ENCODE data around the gene NUP210L. TPM values are rescaled to one million over a fixed set of nuclear protein-coding genes. Genes with fewer than 3 reads are reported as not detected.
A peak's percentile ranks its signal among the peaks of the same experiment; 100 is the strongest.

The NUP210L gene
- polyA plus RNA-seq, 2 of the 4 experiments (the other 2 are of a cell fraction): not detected

- DNase-seq (ENCODE audit: low read depth in 1 of 2, low spot score in 1 of 2): no peak
- Histone ChIP-seq H3K27ac (no peak overlapping the region), H3K9me3 (no peaks in the 10 kb centered on the region), H3K4me3 (no peak overlapping the region), H3K4me2 (no peak overlapping the region), H3K4me1 (no peaks in the 10 kb centered on the region)
- ChIA-PET CTCF (interaction anchor here (1.1 kb wide), 1 partner anchor 11 kb away, joined by 5 read pairs; no protein-coding TSS in a partner anchor), POLR2A (no interaction called here)
- FAIRE-seq: no peak
- TF ChIP-seq USF2 (IDR thresholded peaks at IDR 0.05) (peak; percentile 55), ELK1 (IDR thresholded peaks at IDR 0.05; ENCODE audit: low read depth, low read length) (no peak)
- ATAC-seq: no peak
Observed at GRCh38 chr1:154170547-154171222, 15.8 kb upstream of the NUP210L start.

DNA sequence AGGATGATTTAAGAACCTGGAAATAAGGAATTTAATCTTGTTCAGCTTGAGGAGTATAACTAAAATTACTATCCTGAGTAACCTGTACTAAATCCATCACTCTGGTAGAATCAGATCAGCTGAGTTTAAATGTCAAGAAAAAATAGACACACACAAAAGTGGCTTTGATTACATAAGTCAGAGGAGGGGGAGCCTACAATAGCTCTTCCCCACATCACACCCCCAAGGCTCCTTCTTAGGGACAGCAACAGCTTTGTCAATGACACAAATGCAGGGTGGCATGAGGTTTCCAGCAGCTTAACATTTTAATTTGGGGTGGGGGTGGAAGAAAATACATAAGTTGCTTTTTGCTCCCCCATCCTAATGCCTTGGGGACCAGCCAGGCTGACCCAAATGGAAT, 12.6 kb upstream of the NUP210L start:
- no peak overlapping the region for H3K27ac ChIP-seq
- DNase-seq (ENCODE audit: low read depth in 1 of 2, low spot score in 1 of 2) (no peak), FAIRE-seq (no peak), ATAC-seq (no peak)
- H3K4me2 ChIP-seq: no peak overlapping the region
- POLR2A ChIA-PET: no interaction called here
- H3K4me1 ChIP-seq: no peaks in the 10 kb centered on the region
- H3K4me3 ChIP-seq: no peak overlapping the region
- CTCF ChIA-PET: interaction anchor here (0.9 to 3.8 kb wide), 3 partner anchors 25 to 104 kb away, joined by 4 to 13 read pairs (median 6); partner anchors contain the start of gene TPM3
- TF ChIP-seq, protein P1, sequence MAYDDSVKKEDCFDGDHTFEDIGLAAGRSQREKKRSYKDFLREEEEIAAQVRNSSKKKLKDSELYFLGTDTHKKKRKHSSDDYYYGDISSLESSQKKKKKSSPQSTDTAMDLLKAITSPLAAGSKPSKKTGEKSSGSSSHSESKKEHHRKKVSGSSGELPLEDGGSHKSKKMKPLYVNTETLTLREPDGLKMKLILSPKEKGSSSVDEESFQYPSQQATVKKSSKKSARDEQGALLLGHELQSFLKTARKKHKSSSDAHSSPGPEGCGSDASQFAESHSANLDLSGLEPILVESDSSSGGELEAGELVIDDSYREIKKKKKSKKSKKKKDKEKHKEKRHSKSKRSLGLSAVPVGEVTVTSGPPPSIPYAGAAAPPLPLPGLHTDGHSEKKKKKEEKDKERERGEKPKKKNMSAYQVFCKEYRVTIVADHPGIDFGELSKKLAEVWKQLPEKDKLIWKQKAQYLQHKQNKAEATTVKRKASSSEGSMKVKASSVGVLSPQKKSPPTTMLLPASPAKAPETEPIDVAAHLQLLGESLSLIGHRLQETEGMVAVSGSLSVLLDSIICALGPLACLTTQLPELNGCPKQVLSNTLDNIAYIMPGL (CRISPR knock-in tag; IDR thresholded peaks at IDR 0.05; ENCODE audit: borderline replicate concordance): no peak
- no peaks in the 10 kb centered on the region for H3K9me3 ChIP-seq

GRCh38 chr1:154166207-154166606, 11.3 kb upstream of the NUP210L start:
- TF ChIP-seq EP300 (IDR thresholded peaks at IDR 0.05) (no peak), NFE2L2 (conservative IDR thresholded peaks at IDR 0.05; ENCODE audit: low read length) (no peak), JUNB (IDR thresholded peaks at IDR 0.05) (no peak), POLR2A (IDR thresholded peaks at IDR 0.05; ENCODE audit: low read length) (no peak), MAFK (IDR thresholded peaks at IDR 0.05; ENCODE audit: partially characterized antibody) (no peak), MAZ (IDR thresholded peaks at IDR 0.05; ENCODE audit: borderline replicate concordance, low read depth, low read length) (no peak), ZNF302 (CRISPR knock-in tag; IDR thresholded peaks at IDR 0.05) (no peak), NR3C1 (IDR thresholded peaks at IDR 0.05) (no peak), EHMT2 (IDR thresholded peaks at IDR 0.05; ENCODE audit: low read depth) (no peak), RAD21 (conservative IDR thresholded peaks at IDR 0.05 in 1 of 2, IDR thresholded peaks at IDR 0.05 in 1 of 2) (no peak), REST (IDR thresholded peaks at IDR 0.05) (no peak), RFX5 (IDR thresholded peaks at IDR 0.05) (no peak), ZSCAN20 (CRISPR knock-in tag; IDR thresholded peaks at IDR 0.05) (no peak), HOXA7 (CRISPR knock-in tag; IDR thresholded peaks at IDR 0.05) (no peak), BHLHE40 (IDR thresholded peaks at IDR 0.05; ENCODE audit: low read depth, low read length) (no peak)
- TF ChIP-seq, protein P1 (CRISPR knock-in tag; IDR thresholded peaks at IDR 0.05; ENCODE audit: borderline replicate concordance): no peak
- no peak overlapping the region for H3K4me3 ChIP-seq
- 87% methylated on average over 1 of the region's 1 CpG for WGBS (ENCODE audit: missing lambda C conversion rate)
- ATAC-seq: no peak
- H3K9me3 ChIP-seq: no peaks in the 10 kb centered on the region
- H3K27ac ChIP-seq: no peak overlapping the region
- H3K4me2 ChIP-seq: no peak overlapping the region
- POLR2A ChIA-PET: interaction anchor here (0.9 to 1.1 kb wide), 2 partner anchors 10 to 176 kb away, joined by 3 to 4 read pairs; partner anchors contain the start of gene RPS27
- FAIRE-seq: no peak
- CTCF ChIA-PET: interaction anchor here (0.7 to 3.8 kb wide), 2 partner anchors 25 to 33 kb away, joined by 3 to 13 read pairs; no protein-coding TSS in a partner anchor
- H3K4me1 ChIP-seq: no peaks in the 10 kb centered on the region
- DNase-seq (ENCODE audit: low read depth in 1 of 2, low spot score in 1 of 2): no peak
